ENCODE data around the gene PTGDR2. TPM values are rescaled to one million over a fixed set of nuclear protein-coding genes. Genes with fewer than 3 reads are reported as not detected.

The PTGDR2 gene
- total and polyA plus RNA-seq, 2 experiments from 2014 or later = 0.06 TPM; not detected in 1

DNA sequence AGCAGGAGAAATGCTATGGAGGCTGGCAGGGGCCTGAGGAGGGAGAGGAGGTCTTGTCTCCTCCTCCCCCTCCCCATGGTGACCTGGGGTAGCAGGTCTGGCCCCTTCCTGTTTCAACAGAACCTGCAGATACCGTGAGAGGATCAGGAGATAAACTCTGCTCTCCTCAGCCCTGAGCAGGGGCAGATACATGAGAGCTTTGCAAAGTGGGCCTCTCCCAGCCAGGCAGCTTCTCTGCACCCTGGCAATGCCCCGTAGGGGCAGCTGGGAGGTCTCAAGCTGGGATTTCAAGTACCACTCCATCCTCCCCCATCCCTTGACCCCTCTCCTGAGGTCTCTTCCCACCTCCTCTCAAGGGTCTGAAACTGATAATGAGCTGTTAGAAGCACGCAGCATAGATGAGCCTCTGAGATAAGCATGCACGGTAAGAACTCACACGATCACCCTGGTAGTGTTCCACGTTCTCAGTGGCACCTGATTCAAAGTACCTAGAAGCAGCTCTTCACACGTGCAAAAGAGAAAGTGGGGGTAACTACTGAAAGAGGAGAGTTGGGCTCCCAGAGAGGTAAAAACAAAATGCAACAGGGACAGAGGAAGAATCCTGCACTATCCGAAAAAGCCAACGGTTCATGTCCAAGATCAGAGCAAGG lies 18.8 kb downstream of the PTGDR2 start:
- Histone ChIP-seq H3K27ac (no peak overlapping the region), H3K9me2 (ENCODE audit: insufficient read depth) (no peaks in the 10 kb centered on the region), H3K79me2 (ENCODE audit: insufficient read depth) (peaks cover under 1% of the 10 kb centered on the region; the same call in 1 of the 2 replicates), H3K4me2 (ENCODE audit: unreplicated experiment) (no peak overlapping the region), H3F3A (ENCODE audit: insufficient read depth) (peaks cover 8% of the 10 kb centered on the region), H3K36me3 (ENCODE audit: low read depth) (no peaks in the 10 kb centered on the region), H3K27me3 (replicated peaks; ENCODE audit: insufficient read depth) (peaks cover 6% of the 10 kb centered on the region; the same call in 1 of the 2 replicates), H3K9ac (no peak overlapping the region), H3K4me1 (ENCODE audit: insufficient read depth) (peaks cover 18% of the 10 kb centered on the region), H3K9me3 (ENCODE audit: low read depth) (no peaks in the 10 kb centered on the region), H4K20me1 (ENCODE audit: insufficient read depth) (no peaks in the 10 kb centered on the region), H2AFZ (no peak overlapping the region), H3K4me3 (no peak overlapping the region)
- WGBS, 2 experiments (ENCODE audit: low coverage in 1 of 2, low lambda C conversion rate in 2 of 2, missing lambda C conversion rate in 2 of 2) = 43 to 51% methylated on average over 9 of the region's 9 CpGs
- no peak for DNase-seq
- in situ Hi-C loops (cut with MboI) = loop anchor here (10.0 kb wide), 1 partner anchor 58 kb away; no protein-coding TSS in a partner anchor
- no peak for TF ChIP-seq EZH2 (IDR thresholded peaks at IDR 0.05; ENCODE audit: insufficient read depth, poor library complexity, severe bottlenecking)
- TF ChIP-seq EZH2phosphoT487 (IDR thresholded peaks at IDR 0.05; ENCODE audit: insufficient read depth, low read depth) = no peak

DNA sequence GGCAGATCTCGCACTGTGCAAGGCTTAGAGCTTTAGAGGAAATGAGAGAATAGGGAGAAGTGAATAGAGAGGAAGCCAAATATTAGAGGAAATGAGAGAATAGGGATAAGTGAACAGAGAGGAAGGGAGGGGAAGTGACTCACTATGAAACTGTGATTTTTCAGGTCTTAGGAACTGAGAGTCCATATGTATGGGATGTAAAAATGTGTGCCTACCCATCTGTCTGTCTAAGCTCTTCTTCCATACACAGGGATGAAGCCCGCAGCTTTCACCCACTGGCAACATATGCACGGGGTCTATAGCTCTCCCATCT lies 20.3 kb downstream of the PTGDR2 start:
- peaks cover 6% of the 10 kb centered on the region; the same call in 1 of the 2 replicates for H3K27me3 ChIP-seq (replicated peaks; ENCODE audit: insufficient read depth)
- no peaks in the 10 kb centered on the region for H3K9me3 ChIP-seq (ENCODE audit: low read depth)
- H3K9me2 ChIP-seq (ENCODE audit: insufficient read depth) = no peaks in the 10 kb centered on the region
- no peak overlapping the region for H3K9ac ChIP-seq
- no peak for DNase-seq
- peak overlapping the region; percentile 62 for H2AFZ ChIP-seq
- H3K4me2 ChIP-seq (ENCODE audit: unreplicated experiment) = peak overlapping the region; percentile 18
- H3K27ac ChIP-seq = no peak overlapping the region
- TF ChIP-seq EZH2 (IDR thresholded peaks at IDR 0.05; ENCODE audit: insufficient read depth, poor library complexity, severe bottlenecking) (no peak), EZH2phosphoT487 (IDR thresholded peaks at IDR 0.05; ENCODE audit: insufficient read depth, low read depth) (no peak)
- WGBS, 2 experiments (ENCODE audit: low coverage in 1 of 2, low lambda C conversion rate in 2 of 2, missing lambda C conversion rate in 2 of 2) = 56 to 63% methylated on average over 3 of the region's 3 CpGs
- no peak overlapping the region for H3K4me3 ChIP-seq
- peaks cover 9% of the 10 kb centered on the region; the same call in 1 of the 2 replicates for H3K4me1 ChIP-seq (ENCODE audit: insufficient read depth)
- H3F3A ChIP-seq (ENCODE audit: insufficient read depth) = peaks cover 9% of the 10 kb centered on the region
- no peaks in the 10 kb centered on the region for H4K20me1 ChIP-seq (ENCODE audit: insufficient read depth)
- no peaks in the 10 kb centered on the region for H3K36me3 ChIP-seq (ENCODE audit: low read depth)
- in situ Hi-C loops (cut with MboI) = loop anchor here (10.0 kb wide), 1 partner anchor 59 kb away; no protein-coding TSS in a partner anchor
- H3K79me2 ChIP-seq (ENCODE audit: insufficient read depth) = no peaks in the 10 kb centered on the region

DNA sequence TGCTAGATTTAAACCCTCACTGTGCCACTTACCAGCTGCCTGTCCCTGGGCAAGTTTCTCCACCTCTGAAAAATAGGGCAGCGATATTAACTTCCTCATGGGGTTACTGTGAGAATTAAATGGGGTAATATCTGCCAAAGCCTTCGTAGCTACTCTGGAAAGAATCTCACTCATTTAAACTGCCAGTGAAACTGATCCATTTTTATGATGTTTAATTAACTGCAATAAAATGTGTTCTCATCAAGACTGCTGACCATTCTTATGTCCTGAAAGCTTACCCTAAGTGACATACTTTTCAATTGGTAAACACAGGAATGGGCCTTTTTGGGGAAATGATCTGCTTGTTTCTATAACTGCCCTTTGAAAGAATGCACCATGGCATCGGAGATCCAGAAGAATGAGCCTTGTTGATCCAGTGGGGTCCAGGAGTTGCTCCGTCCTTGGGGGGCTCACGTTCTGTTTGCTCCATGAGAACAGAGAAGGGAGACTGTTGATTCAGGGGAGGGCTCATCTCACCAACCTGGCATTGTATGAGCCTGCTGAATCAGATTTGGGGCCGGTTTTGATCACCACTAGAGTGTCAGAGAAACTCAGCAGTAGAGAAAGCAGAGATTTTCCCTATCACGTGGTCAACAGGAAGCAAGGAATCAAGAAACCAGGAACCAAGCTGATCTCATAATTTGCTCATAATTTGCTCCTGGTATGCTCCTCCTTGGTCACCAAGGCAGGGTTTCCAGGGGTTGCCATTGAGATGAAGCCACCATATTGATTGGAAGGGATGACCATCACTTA lies 20.8 kb downstream of the PTGDR2 start:
- peak overlapping the region; percentile 18 for H3K4me2 ChIP-seq (ENCODE audit: unreplicated experiment)
- H3K9me2 ChIP-seq (ENCODE audit: insufficient read depth) = no peaks in the 10 kb centered on the region
- in situ Hi-C loops (cut with MboI) = loop anchor here (10.0 kb wide), 1 partner anchor 60 kb away; no protein-coding TSS in a partner anchor
- H3K79me2 ChIP-seq (ENCODE audit: insufficient read depth) = no peaks in the 10 kb centered on the region
- peaks cover 6% of the 10 kb centered on the region; the same call in 1 of the 2 replicates for H3K27me3 ChIP-seq (replicated peaks; ENCODE audit: insufficient read depth)
- H3K4me1 ChIP-seq (ENCODE audit: insufficient read depth) = 0 out of 2 replicates have a peak, but pooled peaks cover 4% of the 10 kb centered on the region
- H3F3A ChIP-seq (ENCODE audit: insufficient read depth) = peaks cover 9% of the 10 kb centered on the region
- H2AFZ ChIP-seq = peak overlapping the region; percentile 62
- TF ChIP-seq EZH2phosphoT487 (IDR thresholded peaks at IDR 0.05; ENCODE audit: insufficient read depth, low read depth) = no peak
- no peak for TF ChIP-seq EZH2 (IDR thresholded peaks at IDR 0.05; ENCODE audit: insufficient read depth, poor library complexity, severe bottlenecking)
- H4K20me1 ChIP-seq (ENCODE audit: insufficient read depth) = no peaks in the 10 kb centered on the region
- WGBS, 2 experiments (ENCODE audit: low coverage in 1 of 2, low lambda C conversion rate in 2 of 2, missing lambda C conversion rate in 2 of 2) = 53 to 54% methylated on average over 7 of the region's 7 CpGs
- H3K36me3 ChIP-seq (ENCODE audit: low read depth) = no peaks in the 10 kb centered on the region
- H3K4me3 ChIP-seq = no peak overlapping the region
- no peak overlapping the region for H3K9ac ChIP-seq
- no peak overlapping the region for H3K27ac ChIP-seq
- H3K9me3 ChIP-seq (ENCODE audit: low read depth) = no peaks in the 10 kb centered on the region
- DNase-seq = peak; percentile 18

DNA sequence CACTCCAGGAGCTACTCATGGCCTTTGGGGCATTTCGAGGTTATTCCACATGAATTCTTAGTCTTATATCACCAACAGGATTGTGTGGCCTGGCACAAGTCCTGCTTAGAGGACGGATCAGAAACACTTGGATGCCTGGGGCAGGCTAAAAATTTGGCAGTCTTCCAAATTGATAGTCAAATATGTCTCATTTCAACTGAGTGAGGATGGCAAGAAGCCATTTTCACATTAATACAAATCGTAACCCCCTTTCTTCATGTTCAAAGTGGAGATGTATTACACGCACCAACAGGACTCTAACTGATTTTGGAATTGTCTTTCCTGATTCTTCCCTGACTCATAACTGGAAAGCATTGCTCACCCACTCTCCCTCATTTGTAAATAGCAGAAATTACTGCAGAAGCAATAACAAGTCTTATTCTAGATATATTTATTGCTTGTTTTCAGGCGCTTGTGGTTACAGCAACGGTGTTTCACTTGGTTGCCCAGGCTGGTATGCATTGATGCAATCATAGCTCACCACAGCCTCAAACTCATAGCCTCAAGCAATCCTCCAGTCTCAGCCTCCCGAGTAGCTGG lies 24.2 kb downstream of the PTGDR2 start:
- Histone ChIP-seq H3K9me2 (ENCODE audit: insufficient read depth) (no peaks in the 10 kb centered on the region), H3K27ac (no peak overlapping the region), H3K4me3 (no peak overlapping the region), H3K4me2 (ENCODE audit: unreplicated experiment) (no peak overlapping the region), H3K4me1 (ENCODE audit: insufficient read depth) (0 out of 2 replicates have a peak, but pooled peaks cover 4% of the 10 kb centered on the region), H2AFZ (no peak overlapping the region), H4K20me1 (ENCODE audit: insufficient read depth) (no peaks in the 10 kb centered on the region), H3K79me2 (ENCODE audit: insufficient read depth) (no peaks in the 10 kb centered on the region), H3K9ac (no peak overlapping the region), H3K36me3 (ENCODE audit: low read depth) (no peaks in the 10 kb centered on the region), H3F3A (ENCODE audit: insufficient read depth) (peaks cover 9% of the 10 kb centered on the region), H3K9me3 (ENCODE audit: low read depth) (no peaks in the 10 kb centered on the region), H3K27me3 (replicated peaks; ENCODE audit: insufficient read depth) (peaks cover 9% of the 10 kb centered on the region)
- no peak for TF ChIP-seq EZH2 (IDR thresholded peaks at IDR 0.05; ENCODE audit: insufficient read depth, poor library complexity, severe bottlenecking)
- no peak for TF ChIP-seq EZH2phosphoT487 (IDR thresholded peaks at IDR 0.05; ENCODE audit: insufficient read depth, low read depth)
- in situ Hi-C loops (cut with MboI) = loop anchor here (10.0 kb wide), 1 partner anchor 63 kb away; no protein-coding TSS in a partner anchor
- peak; percentile 56 for DNase-seq
- 17 to 21% methylated on average over 7 of the region's 7 CpGs for WGBS, 2 experiments (ENCODE audit: low coverage in 1 of 2, low lambda C conversion rate in 2 of 2, missing lambda C conversion rate in 2 of 2)

Data from GM23248 (cell line).